ENCODE results near the gene PON1. TPM values are rescaled to one million over a fixed set of nuclear protein-coding genes. Genes with fewer than 3 reads are reported as not detected.

Gene PON1
- total RNA-seq, 4 donors from 2014 or later = not detected

GRCh38 chr7:95255691-95256090, 68.6 kb downstream of the PON1 start:
- no peaks in the 10 kb centered on the region for H3K27me3 ChIP-seq
- no peak for DNase-seq
- intact Hi-C loops (cut with DNase I; ENCODE audit: low total_unique reads) = no loop called here
- no peaks in the 10 kb centered on the region for H3K4me1 ChIP-seq
- TF ChIP-seq POLR2A (IDR thresholded peaks at IDR 0.05) (no peak), CTCF (IDR thresholded peaks at IDR 0.05) (no peak)
- no peaks in the 10 kb centered on the region for H3K36me3 ChIP-seq
- no peaks in the 10 kb centered on the region for H3K9me3 ChIP-seq
- H3K4me3 ChIP-seq = no peak overlapping the region
- H3K27ac ChIP-seq = no peak overlapping the region

- no peak overlapping the region for H3K27ac ChIP-seq
- no peaks in the 10 kb centered on the region for H3K36me3 ChIP-seq
- no peak overlapping the region for H3K4me3 ChIP-seq
- no peak for TF ChIP-seq CTCF (IDR thresholded peaks at IDR 0.05)
- TF ChIP-seq POLR2A (IDR thresholded peaks at IDR 0.05) = no peak
- H3K4me1 ChIP-seq = no peaks in the 10 kb centered on the region
- intact Hi-C loops (cut with DNase I; ENCODE audit: low total_unique reads) = no loop called here
- no peaks in the 10 kb centered on the region for H3K9me3 ChIP-seq
- H3K27me3 ChIP-seq = no peaks in the 10 kb centered on the region
- DNase-seq = no peak
Measured at GRCh38 chr7:95253986-95254385, 70.3 kb downstream of the PON1 start.

- Histone ChIP-seq H3K9me3 (no peaks in the 10 kb centered on the region), H3K27ac (no peak overlapping the region), H3K36me3 (no peaks in the 10 kb centered on the region), H3K4me1 (no peaks in the 10 kb centered on the region), H3K27me3 (no peaks in the 10 kb centered on the region), H3K4me3 (no peak overlapping the region)
- no peak for DNase-seq
- TF ChIP-seq CTCF (IDR thresholded peaks at IDR 0.05) (no peak), POLR2A (IDR thresholded peaks at IDR 0.05) (no peak)
- intact Hi-C loops (cut with DNase I; ENCODE audit: low total_unique reads) = no loop called here
Measured at GRCh38 chr7:95251966-95252365, 72.4 kb downstream of the PON1 start.

GRCh38 chr7:95250571-95250970, 73.8 kb downstream of the PON1 start:
- Histone ChIP-seq H3K36me3 (no peaks in the 10 kb centered on the region), H3K4me3 (no peak overlapping the region), H3K9me3 (no peaks in the 10 kb centered on the region), H3K27me3 (no peaks in the 10 kb centered on the region), H3K4me1 (no peaks in the 10 kb centered on the region), H3K27ac (no peak overlapping the region)
- intact Hi-C loops (cut with DNase I; ENCODE audit: low total_unique reads) = no loop called here
- DNase-seq = no peak
- TF ChIP-seq CTCF (IDR thresholded peaks at IDR 0.05) (no peak), POLR2A (IDR thresholded peaks at IDR 0.05) (no peak)

Small RNA genes within 50 kb of the gene (small RNA-seq; reads per million reads assigned to genes)
- not detected for gene AC004022.2

Other genes starting within 250 kb of the PON1 start
- gene PON3, start 71.8 kb upstream of the PON1 start, total RNA-seq = 10 to 100 TPM in 2 of 4 donors, not detected in 2; 10.1 to 10.6 TPM
- gene PON2, start 110.5 kb upstream of the PON1 start, total RNA-seq = 10 to 100 TPM; 41.8 to 91.0 (median 75.8) TPM
- gene ASB4, start 161.4 kb upstream of the PON1 start, total RNA-seq = 1 to 10 TPM in 1 of 4 donors, under 1 TPM in 1, not detected in 2; 0.34 to 1.5 TPM

Data from uterus (tissue), 4 donors.